CD4-positive, alpha-beta T cell treated with Interleukin-15 for 4 hours (primary cell): Measurements from ENCODE around the gene ZNF749.

Experiments
- DNase-seq: peaks from one replicate; pipeline ENCODE4 v3.0.0-alpha.2; 2020; ENCODE audit warnings: low spot score

Gene ZNF749

GRCh38 chr19:57435062-57435978 is at the start of gene ZNF749:
Gene ZNF749, plus strand, starts transcription at chr19:57435325. Its CDS starts 254 bp downstream, at chr19:57435579.
- DNase-seq, result peak; percentile 98

DNA sequence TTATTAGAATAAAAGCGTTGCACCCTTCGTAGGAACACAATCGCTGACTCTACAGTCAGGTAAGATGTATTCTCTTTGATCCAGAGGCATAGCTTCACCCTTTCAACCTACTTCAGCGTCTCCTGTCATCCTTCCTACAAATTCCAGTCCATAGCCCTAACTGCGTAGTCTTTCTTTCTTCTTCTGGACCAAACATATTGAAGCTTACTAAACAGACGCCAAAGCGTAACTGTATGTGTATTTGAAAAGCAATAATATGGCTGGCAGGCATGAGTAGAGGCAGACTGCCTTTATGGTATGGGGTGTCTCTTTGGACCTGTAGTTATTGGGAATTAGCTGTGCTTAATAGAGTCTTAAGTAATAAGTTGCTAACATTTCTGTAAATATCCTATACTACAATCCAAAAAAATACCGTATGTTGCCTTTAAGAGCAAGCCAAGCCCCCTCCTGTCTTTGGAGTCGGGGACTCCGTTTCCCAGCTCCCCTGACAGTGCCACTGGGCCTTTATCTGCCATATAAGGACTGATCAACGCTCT is 45.9 kb upstream of the ZNF749 start:
- no peak for DNase-seq

- DNase-seq, result peak; percentile 96
Measured at GRCh38 chr19:57389730-57390598, 45.2 kb upstream of the ZNF749 start, which contains the start of gene ZNF548. Gene ZNF548, plus strand, starts transcription at chr19:57389854. Its CDS starts 246 bp downstream, at chr19:57390100.

DNA sequence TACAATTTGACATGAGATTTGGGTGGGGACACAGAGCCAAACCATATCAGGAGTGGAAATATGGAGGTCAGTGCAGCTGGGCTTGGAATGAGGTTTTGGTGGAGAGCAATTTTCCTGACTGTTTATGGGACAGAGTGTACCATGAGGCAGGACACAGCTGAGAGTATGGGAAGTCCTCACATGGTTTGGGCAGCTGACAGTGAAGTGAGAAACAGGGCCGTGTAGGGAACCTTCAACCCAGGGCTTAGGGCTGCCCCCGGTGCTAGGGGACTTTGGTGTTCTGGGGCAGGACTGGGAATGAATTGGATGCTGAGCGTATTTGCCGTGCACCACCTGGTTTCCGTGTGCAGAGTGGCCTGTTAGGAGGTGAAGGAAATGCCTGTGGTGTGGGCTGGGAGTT is 39.4 kb upstream of the ZNF749 start:
- no peak for DNase-seq

DNA sequence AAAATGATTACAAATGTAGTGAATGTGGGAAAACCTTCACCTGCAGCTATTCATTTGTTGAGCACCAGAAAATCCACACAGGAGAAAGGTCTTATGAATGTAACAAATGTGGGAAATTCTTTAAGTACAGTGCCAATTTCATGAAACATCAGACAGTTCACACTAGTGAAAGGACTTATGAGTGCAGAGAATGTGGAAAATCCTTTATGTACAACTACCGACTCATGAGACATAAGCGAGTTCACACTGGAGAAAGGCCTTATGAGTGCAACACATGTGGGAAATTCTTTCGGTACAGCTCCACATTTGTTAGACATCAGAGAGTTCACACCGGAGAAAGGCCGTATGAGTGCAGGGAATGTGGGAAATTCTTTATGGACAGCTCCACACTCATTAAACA is 36.3 kb upstream of the ZNF749 start:
- DNase-seq, result no peak

DNA sequence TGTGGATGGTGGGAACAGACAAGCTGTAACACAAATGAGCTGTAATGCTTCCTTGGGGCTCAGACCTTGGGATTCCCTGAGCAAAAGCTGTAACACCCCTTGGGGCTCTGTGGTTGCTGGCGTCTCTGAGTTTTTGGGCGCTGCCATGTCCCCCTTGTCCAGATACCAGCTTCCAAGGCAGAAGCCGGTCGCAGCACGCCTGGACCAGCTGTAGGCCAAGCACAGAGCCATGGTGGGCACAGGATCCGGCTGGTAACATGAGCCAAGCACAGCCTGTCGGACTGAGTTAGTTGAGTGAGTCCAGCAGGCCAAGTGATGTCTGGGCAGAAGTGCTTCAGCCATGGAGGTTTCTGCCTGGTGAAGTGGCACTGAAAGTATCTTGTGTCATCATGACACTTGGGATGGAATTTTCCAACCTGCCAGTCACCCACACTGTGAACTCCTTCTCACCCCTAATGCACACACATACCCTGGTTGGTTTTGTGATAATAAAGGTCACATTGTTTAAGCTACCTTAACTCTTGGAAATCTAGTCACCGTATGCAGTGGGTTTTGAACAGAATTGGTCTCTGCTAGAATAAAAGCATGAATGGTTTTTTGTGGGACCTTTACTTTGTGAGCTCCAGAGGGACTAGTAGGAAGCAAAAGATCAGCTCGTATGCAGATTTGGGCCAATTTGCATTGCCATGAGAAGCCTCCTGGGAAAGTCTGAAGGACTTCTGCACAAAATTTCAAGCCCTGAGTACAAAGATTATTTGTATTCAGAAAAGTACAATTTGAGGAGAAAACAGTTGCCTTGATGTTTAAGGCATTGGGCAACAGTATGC is 31.2 kb upstream of the ZNF749 start:
- no peak for DNase-seq

DNA sequence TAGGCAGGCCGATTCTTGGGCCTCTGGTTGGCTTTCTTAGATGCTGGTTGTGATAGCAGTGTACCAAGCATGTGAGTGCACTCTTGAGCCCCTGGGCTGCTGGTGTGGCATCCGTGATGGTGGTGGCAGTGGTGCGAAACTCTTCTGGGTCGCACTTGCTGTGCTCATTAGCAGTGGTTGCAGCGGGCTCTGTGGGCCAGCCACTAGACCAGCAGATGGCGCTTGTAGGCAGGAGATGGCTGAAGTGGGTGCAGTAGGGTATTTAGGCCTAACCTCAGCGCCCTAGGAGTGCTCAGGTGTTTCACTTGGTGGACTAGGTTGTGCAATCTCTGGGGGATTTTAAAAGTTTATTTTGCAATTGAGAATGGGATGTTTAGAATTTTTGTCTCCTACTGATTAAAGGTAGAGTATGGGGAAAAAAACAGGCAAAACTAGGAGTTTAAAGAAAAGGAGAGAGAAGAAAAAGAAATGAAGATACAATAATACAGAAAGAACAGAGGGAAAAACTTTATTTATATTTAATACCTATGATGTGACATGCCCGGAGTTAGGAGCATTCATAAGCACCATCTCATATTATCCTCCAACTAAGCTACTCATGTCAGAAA is 28.5 kb upstream of the ZNF749 start:
- peak; percentile 70 for DNase-seq

- DNase-seq, result peak; percentile 91
Measured at GRCh38 chr19:57410877-57411671, 24.1 kb upstream of the ZNF749 start, which contains the start of gene ZNF17. Gene ZNF17, plus strand, starts transcription at chr19:57411161. Its CDS starts 2,455 bp downstream, at chr19:57413616.

- no peak for DNase-seq
Measured at GRCh38 chr19:57419439-57419838, 15.7 kb upstream of the ZNF749 start.

DNA sequence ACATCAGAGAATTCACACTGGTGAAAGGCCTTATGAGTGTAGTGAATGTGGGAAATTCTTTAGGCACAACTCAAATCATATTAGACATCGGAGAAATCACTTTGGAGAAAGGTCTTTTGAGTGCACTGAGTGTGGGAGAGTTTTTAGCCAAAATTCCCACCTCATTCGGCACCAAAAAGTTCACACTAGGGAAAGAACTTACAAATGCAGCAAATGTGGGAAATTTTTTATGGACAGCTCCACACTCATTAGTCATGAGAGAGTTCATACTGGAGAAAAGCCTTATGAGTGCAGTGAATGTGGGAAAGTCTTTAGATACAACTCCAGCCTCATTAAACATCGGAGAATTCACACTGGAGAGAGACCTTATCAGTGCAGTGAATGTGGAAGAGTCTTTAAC is 14.1 kb upstream of the ZNF749 start:
- DNase-seq, result no peak

GRCh38 chr19:57434386-57435061 is 601 bp upstream of the ZNF749 start:
- DNase-seq, result no peak

DNA sequence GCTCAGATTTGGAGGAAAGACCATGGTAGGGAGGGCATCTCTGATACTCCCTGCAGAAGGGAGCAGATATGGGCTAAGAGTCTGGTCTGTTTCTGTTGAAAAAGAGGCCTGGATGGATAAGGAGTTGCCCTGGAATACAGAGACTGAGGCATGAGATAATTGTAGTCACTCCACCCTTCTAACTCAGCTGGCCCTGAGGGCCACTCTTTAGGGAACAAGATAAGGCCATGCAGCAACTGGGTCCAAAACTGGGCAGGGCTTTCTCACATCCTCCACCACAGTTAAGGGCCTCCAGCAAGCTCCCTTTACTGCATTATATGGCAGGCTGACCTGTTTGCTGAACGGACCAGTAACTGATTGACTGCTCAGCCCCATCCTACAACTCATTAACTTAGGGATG is 1.3 kb downstream of the ZNF749 start:
- no peak for DNase-seq

DNA sequence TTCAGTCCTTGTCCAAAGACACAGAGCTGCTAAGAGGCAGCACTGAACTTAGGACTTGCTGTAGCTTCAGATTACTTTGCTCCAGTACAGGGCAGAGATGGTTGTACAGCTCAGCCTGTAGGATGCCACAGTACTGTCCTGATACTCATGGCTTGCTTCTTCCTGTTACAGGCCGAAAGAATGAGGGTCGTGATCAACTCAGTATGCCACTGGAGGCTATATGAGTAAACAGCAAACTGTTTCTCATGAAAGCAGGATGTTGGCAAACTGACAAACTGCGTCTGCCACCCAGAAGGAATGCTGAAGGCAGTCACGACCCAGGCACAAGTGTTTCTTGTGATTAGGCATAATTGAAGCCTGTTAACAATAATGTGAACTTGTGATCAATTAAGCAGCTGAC is 2.8 kb downstream of the ZNF749 start:
- no peak for DNase-seq

DNA sequence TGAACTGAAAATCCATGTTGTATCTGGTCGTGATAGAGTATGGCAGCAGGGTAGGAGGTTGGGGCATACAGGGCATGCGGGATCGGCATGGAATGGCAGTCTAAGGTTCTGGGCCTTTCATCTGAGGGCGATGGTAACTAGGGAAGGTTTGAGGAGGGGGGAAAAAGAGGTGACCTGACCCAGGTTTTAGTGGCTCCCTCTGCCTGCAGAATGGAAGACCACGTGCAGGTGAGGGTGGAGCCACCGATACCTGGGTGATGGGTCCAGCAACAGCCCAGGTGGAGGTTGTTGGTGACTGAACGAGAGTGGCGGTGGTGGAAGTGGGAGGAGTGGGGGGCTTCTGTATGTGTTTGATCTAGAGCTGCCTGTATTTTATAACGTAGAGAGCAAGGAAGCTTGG is 3.8 kb downstream of the ZNF749 start:
- no peak for DNase-seq

- no peak for DNase-seq
Measured at GRCh38 chr19:57441979-57442752, 7.0 kb downstream of the ZNF749 start.

DNA sequence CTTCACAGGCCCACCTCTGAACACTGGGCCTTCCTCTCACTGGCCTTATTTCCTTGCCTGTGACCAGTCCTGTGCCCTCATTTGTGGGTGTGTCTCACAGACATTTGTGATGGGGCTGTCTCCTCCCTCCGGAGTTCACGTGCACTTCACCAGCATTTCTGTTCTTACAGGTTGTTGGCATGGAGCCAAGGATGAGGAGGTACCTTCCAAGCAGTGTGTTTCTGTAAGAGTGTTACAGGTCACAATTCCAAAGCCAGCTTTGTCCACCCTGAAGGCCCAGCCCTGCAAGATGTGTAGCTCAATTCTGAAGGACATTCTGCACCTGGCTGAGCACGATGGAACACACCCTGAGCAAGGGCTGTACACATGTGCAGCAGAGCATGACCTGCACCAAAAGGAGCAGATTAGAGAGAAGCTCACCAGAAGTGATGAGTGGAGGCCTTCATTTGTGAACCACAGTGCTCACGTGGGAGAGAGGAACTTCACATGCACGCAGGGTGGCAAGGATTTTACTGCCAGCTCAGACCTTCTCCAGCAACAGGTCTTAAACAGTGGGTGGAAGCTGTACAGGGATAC is 8.1 kb downstream of the ZNF749 start:
- DNase-seq, result no peak

DNA sequence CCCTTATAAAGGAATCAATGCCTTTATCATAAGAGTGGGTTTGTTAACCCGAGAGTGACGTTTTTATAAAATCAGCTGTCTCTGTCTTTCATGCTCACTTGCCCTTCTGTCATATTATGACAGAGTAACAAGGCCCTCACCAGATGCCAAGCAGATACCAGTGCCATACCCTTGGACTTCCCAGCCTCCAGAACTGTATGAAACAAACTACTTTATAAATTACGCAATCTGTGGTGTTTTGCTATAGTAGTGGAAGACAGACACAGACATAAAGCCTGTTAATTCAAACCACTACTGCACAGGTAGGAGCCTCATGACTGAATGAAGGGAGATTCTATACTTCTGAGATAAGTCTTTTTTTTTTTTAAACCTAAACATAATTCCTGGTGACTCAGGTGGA is 17.2 kb downstream of the ZNF749 start:
- DNase-seq, result no peak

- peak; percentile 27 for DNase-seq
Measured at GRCh38 chr19:57465680-57466381, 30.7 kb downstream of the ZNF749 start.
